Measurements from ENCODE around the gene DOCK1. TPM values are rescaled to one million over a fixed set of nuclear protein-coding genes. Genes with fewer than 3 reads are reported as not detected.

DOCK1 gene
- total RNA-seq, 2 experiments from 2014 or later, result 0.75 to 0.81 TPM

DNA sequence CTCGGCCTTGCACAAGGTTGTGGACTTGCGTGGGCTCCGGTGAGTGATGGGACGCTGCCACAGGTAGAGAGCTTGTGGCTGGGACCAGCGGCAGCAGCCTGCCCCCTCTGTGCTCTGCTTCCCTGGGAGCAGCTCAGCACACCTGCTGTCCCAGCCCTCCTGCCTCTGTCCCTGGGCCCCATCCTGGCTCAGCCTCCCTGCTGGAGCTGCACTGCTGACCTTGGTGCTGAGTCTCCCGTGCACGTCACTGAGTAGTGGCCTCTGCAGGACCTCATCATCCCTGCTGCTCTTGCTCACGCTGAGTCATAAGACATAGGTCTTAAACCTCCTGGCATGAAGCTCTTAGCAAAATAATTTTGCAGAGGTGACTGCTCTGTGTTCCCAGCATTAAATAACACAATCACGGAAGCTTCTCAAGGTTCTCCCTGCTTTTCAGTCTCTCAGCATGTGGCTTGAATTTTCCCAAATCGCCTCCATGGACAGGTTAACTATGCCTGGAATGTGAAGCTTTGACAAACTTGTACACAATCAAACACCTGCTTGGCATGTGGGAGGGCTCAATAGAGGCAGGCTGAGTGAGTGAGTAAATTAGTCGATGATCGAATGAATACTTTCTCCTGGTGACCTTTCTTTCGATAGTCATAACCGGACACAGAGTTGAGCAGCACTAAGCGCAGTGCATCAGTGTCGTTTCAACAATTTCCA, 580.1 kb downstream of the DOCK1 start:
- POLR2A ChIA-PET, result no interaction called here
- Mint-ChIP-seq H3K9me3 (ENCODE audit: low read depth) (no peaks in the 10 kb centered on the region), H3K4me3 (no peak overlapping the region), H3K27me3 (peaks cover 13% of the 10 kb centered on the region), H3K36me3 (ENCODE audit: low read depth) (no peaks in the 10 kb centered on the region), H3K27ac (no peak overlapping the region), H3K4me1 (no peaks in the 10 kb centered on the region)
- ATAC-seq (no peak), DNase-seq (no peak)
- intact Hi-C loops (cut with DNase I, micrococcal nuclease), result no loop called here
- CTCF ChIA-PET, result interaction anchor here (0.7 kb wide), 1 partner anchor 11 kb away, joined by 3 read pairs; no protein-coding TSS in a partner anchor

DNA sequence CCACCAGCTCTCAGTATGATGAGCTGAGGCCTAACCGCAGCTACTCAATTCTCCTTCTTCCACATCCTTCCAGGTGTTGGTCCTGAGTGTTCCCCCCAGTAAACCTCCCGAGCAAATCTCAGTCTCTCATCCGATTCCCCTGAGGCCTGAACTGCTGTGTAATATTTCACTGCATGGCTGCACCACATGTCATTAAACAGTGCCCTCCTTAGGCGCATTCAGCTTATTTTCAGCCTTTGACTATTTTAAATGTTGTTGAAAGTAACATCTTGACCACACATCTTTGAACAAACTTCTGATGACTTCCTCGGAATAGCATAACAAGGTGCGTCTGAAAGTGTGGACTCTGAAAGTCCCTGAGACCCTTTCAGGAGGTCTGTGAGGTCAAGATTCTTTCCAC, 581.1 kb downstream of the DOCK1 start:
- Mint-ChIP-seq H3K4me3 (no peak overlapping the region), H3K9me3 (ENCODE audit: low read depth) (no peaks in the 10 kb centered on the region), H3K36me3 (ENCODE audit: low read depth) (no peaks in the 10 kb centered on the region), H3K27ac (no peak overlapping the region), H3K27me3 (peaks cover 13% of the 10 kb centered on the region), H3K4me1 (no peaks in the 10 kb centered on the region)
- ChIA-PET CTCF (no interaction called here), POLR2A (no interaction called here)
- ATAC-seq (no peak), DNase-seq (no peak)
- intact Hi-C loops (cut with DNase I, micrococcal nuclease), result no loop called here

DNA sequence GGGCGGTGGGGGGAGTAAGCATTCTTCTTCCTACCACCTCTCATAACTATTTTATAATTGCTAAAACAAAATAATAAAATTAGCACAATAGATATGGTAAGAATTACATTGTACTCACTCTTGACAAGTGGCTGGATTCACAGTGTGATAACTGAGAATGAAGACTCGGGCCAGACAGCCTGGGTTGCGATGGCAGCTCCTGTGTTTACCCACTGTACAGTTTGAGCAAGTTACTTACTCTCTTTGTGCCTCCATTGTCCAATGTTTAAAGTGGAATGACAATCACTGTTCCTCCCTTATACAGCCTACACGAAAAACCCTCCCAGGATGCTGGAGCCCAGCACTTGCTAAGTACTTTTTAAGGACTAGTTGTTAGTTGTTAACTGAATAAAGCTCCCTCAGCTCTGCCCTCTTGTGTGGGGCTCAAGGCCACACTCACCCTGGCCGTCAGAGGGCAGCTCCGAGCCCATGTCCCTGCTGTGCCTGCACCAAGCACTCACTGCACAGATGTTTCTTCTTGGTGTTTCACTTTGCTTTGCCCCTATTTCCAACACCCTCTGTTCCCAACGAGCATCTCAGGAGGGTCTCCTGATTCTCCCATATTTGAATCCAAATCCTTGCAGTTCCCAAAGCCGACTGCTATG, 587.5 kb downstream of the DOCK1 start:
- H3K4me1 Mint-ChIP-seq, result no peaks in the 10 kb centered on the region
- no peaks in the 10 kb centered on the region for H3K9me3 Mint-ChIP-seq (ENCODE audit: low read depth)
- ATAC-seq (no peak), DNase-seq (no peak)
- H3K36me3 Mint-ChIP-seq (ENCODE audit: low read depth), result no peaks in the 10 kb centered on the region
- no peak overlapping the region for H3K27ac Mint-ChIP-seq
- H3K4me3 Mint-ChIP-seq, result no peak overlapping the region
- H3K27me3 Mint-ChIP-seq, result no peaks in the 10 kb centered on the region
- CTCF ChIA-PET, result no interaction called here
- POLR2A ChIA-PET, result no interaction called here
- intact Hi-C loops (cut with DNase I, micrococcal nuclease), result no loop called here

DNA sequence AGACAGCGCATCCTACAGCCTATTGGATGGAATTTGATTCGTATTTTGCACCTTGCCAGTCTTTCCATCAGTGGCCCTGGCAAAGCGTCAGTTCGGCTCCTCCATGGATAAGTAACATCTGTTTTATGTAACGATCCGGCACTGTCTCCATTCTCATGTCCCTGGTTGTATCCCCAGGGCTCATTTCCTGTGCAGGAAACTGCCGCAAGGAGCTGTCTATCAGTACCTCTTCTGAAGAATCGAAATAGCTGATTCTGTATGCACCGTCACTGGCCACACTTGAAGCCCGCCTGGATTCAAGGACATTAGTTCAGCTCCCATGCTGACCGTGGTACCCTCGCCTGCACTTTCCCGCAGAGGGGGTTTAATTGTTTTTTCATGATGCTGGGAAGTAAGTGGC, 590.8 kb downstream of the DOCK1 start:
- CTCF ChIA-PET, result interaction anchor here (0.6 kb wide), 1 partner anchor 11 kb away, joined by 3 read pairs; no protein-coding TSS in a partner anchor
- intact Hi-C loops (cut with DNase I, micrococcal nuclease), result no loop called here
- H3K27me3 Mint-ChIP-seq, result peaks cover 3% of the 10 kb centered on the region
- POLR2A ChIA-PET, result no interaction called here
- no peaks in the 10 kb centered on the region for H3K36me3 Mint-ChIP-seq (ENCODE audit: low read depth)
- no peaks in the 10 kb centered on the region for H3K9me3 Mint-ChIP-seq (ENCODE audit: low read depth)
- DNase-seq, result no peak
- no peak for ATAC-seq
- H3K4me1 Mint-ChIP-seq, result no peaks in the 10 kb centered on the region
- H3K4me3 Mint-ChIP-seq, result no peak overlapping the region
- no peak overlapping the region for H3K27ac Mint-ChIP-seq

DNA sequence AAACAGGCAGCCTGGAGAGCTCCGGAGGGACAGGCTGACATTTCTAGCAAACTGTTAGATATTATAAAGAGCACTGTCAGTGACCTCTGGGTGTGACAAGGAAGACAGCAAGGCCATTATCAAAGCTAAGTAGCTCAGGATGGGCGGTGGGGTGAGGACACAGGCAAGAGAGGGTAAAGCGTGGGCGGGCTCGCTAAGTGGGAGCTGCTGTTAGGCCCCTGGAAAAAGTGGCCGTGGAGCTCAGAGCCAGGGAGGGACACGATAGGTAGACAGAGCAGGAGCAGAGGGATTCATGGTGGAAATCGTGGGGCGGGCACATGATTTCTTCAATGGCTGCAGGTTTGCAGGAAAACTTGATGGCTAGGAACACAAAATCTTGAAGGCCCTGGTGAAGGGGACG, 592.5 kb downstream of the DOCK1 start:
- CTCF ChIA-PET, result interaction anchor here (0.7 kb wide), 1 partner anchor 955 kb away, joined by 3 read pairs; no protein-coding TSS in a partner anchor
- Mint-ChIP-seq H3K36me3 (ENCODE audit: low read depth) (no peaks in the 10 kb centered on the region), H3K4me1 (no peaks in the 10 kb centered on the region), H3K27ac (no peak overlapping the region), H3K9me3 (ENCODE audit: low read depth) (no peaks in the 10 kb centered on the region), H3K27me3 (peaks cover 5% of the 10 kb centered on the region), H3K4me3 (no peak overlapping the region)
- POLR2A ChIA-PET, result no interaction called here
- no peak for ATAC-seq
- intact Hi-C loops (cut with DNase I, micrococcal nuclease), result no loop called here
- DNase-seq, result no peak

DNA sequence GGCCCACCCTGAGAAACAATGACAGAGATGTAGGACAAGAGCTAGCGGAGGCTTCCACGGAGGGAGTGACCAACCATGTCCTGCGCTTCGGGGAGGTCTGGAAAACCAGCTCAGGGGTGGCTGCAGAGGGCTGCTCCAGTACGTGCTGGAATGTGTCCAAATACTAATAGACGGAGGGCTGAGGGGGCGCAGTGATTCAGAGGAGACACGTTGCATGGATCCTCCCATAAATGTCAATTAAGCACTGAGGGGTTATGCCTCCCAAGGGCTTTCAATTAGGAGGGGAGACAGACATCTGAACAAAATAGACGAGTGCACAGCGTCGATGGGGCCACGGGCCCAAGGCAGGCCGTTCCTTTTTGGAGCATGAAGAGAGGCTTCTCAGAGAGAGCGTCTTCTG, 592.9 kb downstream of the DOCK1 start:
- no peaks in the 10 kb centered on the region for H3K9me3 Mint-ChIP-seq (ENCODE audit: low read depth)
- ATAC-seq (no peak), DNase-seq (no peak)
- ChIA-PET CTCF (interaction anchor here (0.7 kb wide), 1 partner anchor 955 kb away, joined by 3 read pairs; no protein-coding TSS in a partner anchor), POLR2A (no interaction called here)
- H3K4me1 Mint-ChIP-seq, result no peaks in the 10 kb centered on the region
- no peak overlapping the region for H3K27ac Mint-ChIP-seq
- peaks cover 5% of the 10 kb centered on the region for H3K27me3 Mint-ChIP-seq
- no peak overlapping the region for H3K4me3 Mint-ChIP-seq
- intact Hi-C loops (cut with DNase I, micrococcal nuclease), result no loop called here
- no peaks in the 10 kb centered on the region for H3K36me3 Mint-ChIP-seq (ENCODE audit: low read depth)

DNA sequence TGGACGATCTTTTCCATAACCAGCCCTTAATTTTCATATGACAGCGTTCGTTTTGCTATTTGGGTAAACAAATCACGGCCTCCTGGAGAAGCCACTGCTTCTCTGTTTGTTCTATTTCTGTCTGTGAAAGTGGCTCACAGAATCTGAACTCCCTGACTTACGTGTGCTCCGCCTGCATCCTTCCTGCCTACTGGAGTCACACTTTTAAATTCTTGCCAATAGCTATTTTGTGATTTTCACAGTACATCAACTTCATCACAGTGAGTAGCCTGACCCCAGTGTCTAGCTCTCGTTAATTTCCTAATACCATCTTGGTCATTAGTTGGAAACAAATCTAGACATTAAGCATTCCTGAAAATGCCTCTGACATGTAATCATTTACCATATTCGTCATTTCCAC, 594.9 kb downstream of the DOCK1 start:
- POLR2A ChIA-PET, result no interaction called here
- H3K27me3 Mint-ChIP-seq, result peaks cover 9% of the 10 kb centered on the region
- CTCF ChIA-PET, result interaction anchor here (1.1 kb wide), 1 partner anchor 354 kb away, joined by 4 read pairs; no protein-coding TSS in a partner anchor

More for the DNA sequence above, 594.9 kb downstream of the DOCK1 start:
- no peak overlapping the region for H3K4me3 Mint-ChIP-seq
- no peak for DNase-seq
- no peaks in the 10 kb centered on the region for H3K9me3 Mint-ChIP-seq (ENCODE audit: low read depth)
- H3K27ac Mint-ChIP-seq, result no peak overlapping the region
- intact Hi-C loops (cut with DNase I, micrococcal nuclease), result no loop called here
- no peaks in the 10 kb centered on the region for H3K4me1 Mint-ChIP-seq
- no peaks in the 10 kb centered on the region for H3K36me3 Mint-ChIP-seq (ENCODE audit: low read depth)
- no peak for ATAC-seq

Other genes with a start within 250 kb of the DOCK1 start
- not detected for gene C10orf90, start 234.7 kb upstream of the DOCK1 start, total RNA-seq

Measured in activated CD4-positive, alpha-beta T cell treated with anti-CD3 and anti-CD28 coated beads for 36 hours (primary cell).